ENCODE data around the gene RSRP1. TPM values are rescaled to one million over a fixed set of nuclear protein-coding genes. Genes with fewer than 3 reads are reported as not detected.

Gene RSRP1
- total and polyA plus RNA-seq, 2 donors (not counting 1 experiment from before 2014, with no cell fraction given) = 387 to 482 TPM

GRCh38 chr1:25253911-25254310, 6.7 kb upstream of the RSRP1 start:
- POLR2A ChIA-PET = no interaction called here
- H3K4me3 Mint-ChIP-seq = no peak overlapping the region
- CTCF ChIA-PET = no interaction called here
- H3K4me1 Mint-ChIP-seq = peaks cover 7% of the 10 kb centered on the region
- Histone ChIP-seq H4K20me1 (ENCODE audit: control insufficient read depth, insufficient read depth, low read length, poor library complexity, severe bottlenecking) (peaks cover 37% of the 10 kb centered on the region), H3K9ac (ENCODE audit: low read length) (no peak overlapping the region), H3K79me2 (ENCODE audit: control insufficient read depth, insufficient read depth, low read length) (peaks cover 47% of the 10 kb centered on the region), H3K27me3 (replicated peaks in 1 of 4; ENCODE audit: control extremely low read depth in 1 of 4, control insufficient read depth in 3 of 4, insufficient read depth in 4 of 4, low read length in 3 of 4) (no peaks in the 10 kb centered on the region), H3K36me3 (replicated peaks in 1 of 2; ENCODE audit: control extremely low read depth in 1 of 2, control insufficient read depth in 1 of 2, extremely low read depth in 1 of 2, insufficient read depth in 2 of 2, low read length in 1 of 2) (no peaks in the 10 kb centered on the region), H3K4me1 (ENCODE audit: control insufficient read depth in 2 of 2, insufficient read depth in 2 of 2, low read length in 2 of 2) (no peaks in the 10 kb centered on the region), H3K9me3 (ENCODE audit: control extremely low read depth in 1 of 3, control insufficient read depth in 2 of 3, insufficient read depth in 1 of 3, low read length in 2 of 3) (no peaks in the 10 kb centered on the region), H3K4me2 (replicated peaks; ENCODE audit: low read depth, low read length, poor library complexity, severe bottlenecking) (no peak overlapping the region), H3K4me3 (ENCODE audit: control extremely low read depth in 1 of 5, extremely low read depth in 1 of 5, insufficient read depth in 1 of 5, low read depth in 2 of 5, low read length in 4 of 5) (no peak overlapping the region), H3K27ac (ENCODE audit: low read length in 2 of 2) (no peak overlapping the region), H2AFZ (ENCODE audit: insufficient read depth, low read depth, low read length, poor library complexity, severe bottlenecking) (no peak overlapping the region)
- TF ChIP-seq EZH2 (IDR thresholded peaks at IDR 0.05; ENCODE audit: borderline replicate concordance, insufficient read depth, low read depth, low read length, poor library complexity, severe bottlenecking) (no peak), CTCF (IDR thresholded peaks at IDR 0.05) (no peak)
- H3K27ac Mint-ChIP-seq = no peak overlapping the region
- H3K27me3 Mint-ChIP-seq = no peaks in the 10 kb centered on the region
- peak; percentile 1 for DNase-seq
- no peaks in the 10 kb centered on the region for H3K9me3 Mint-ChIP-seq (ENCODE audit: insufficient read depth)
- 86% methylated on average over 1 of the region's 2 CpGs for WGBS (ENCODE audit: insufficient coverage)
- no peak for ATAC-seq (ENCODE audit: low read depth)
- intact Hi-C loops (cut with micrococcal nuclease) = no loop called here

GRCh38 chr1:25247829-25248754, 838 bp upstream of the RSRP1 start:
- peaks cover 7 to 33% of the 10 kb centered on the region in 2 experiments for H3K36me3 ChIP-seq (replicated peaks in 1 of 2; ENCODE audit: control extremely low read depth in 1 of 2, control insufficient read depth in 1 of 2, extremely low read depth in 1 of 2, insufficient read depth in 2 of 2, low read length in 1 of 2)
- ATAC-seq (ENCODE audit: low read depth) (peak; percentile 39), DNase-seq (peak; percentile 13)
- H3K9ac ChIP-seq (ENCODE audit: low read length) = peak overlapping the region; percentile 98
- CTCF ChIA-PET = interaction anchor here (1.0 to 1.3 kb wide), 2 partner anchors 9 to 16 kb away, joined by 3 to 10 read pairs; partner anchors contain the start of gene SYF2
- H3K27ac Mint-ChIP-seq = peak overlapping the region; percentile 100
- no peaks in the 10 kb centered on the region for H3K9me3 ChIP-seq (ENCODE audit: control extremely low read depth in 1 of 3, control insufficient read depth in 2 of 3, insufficient read depth in 1 of 3, low read length in 2 of 3)
- peaks cover 37% of the 10 kb centered on the region for H4K20me1 ChIP-seq (ENCODE audit: control insufficient read depth, insufficient read depth, low read length, poor library complexity, severe bottlenecking)
- POLR2A ChIA-PET = interaction anchor here (0.5 to 1.6 kb wide), 8 partner anchors 9 to 572 kb away, joined by 3 to 16 read pairs (median 6); partner anchors contain the start of genes MTFR1L, RUNX3 and SYF2
- H3K79me2 ChIP-seq (ENCODE audit: control insufficient read depth, insufficient read depth, low read length) = peaks cover 32% of the 10 kb centered on the region
- H3K4me1 Mint-ChIP-seq = peaks cover 43% of the 10 kb centered on the region
- H2AFZ ChIP-seq (ENCODE audit: insufficient read depth, low read depth, low read length, poor library complexity, severe bottlenecking) = peak overlapping the region; percentile 76
- intact Hi-C loops (cut with micrococcal nuclease) = loop anchor here (1.0 to 10.0 kb wide), 8 partner anchors 9 to 605 kb away; partner anchors contain the start of genes MAN1C1, MTFR1L, SRRM1 and SYF2
- H3K4me1 ChIP-seq (ENCODE audit: control insufficient read depth in 2 of 2, insufficient read depth in 2 of 2, low read length in 2 of 2) = peaks cover 25 to 26% of the 10 kb centered on the region in 2 donors
- 30% methylated on average over 18 of the region's 30 CpGs for WGBS (ENCODE audit: insufficient coverage)
- H3K4me3 Mint-ChIP-seq = peak overlapping the region; percentile 99
- no peaks in the 10 kb centered on the region for H3K9me3 Mint-ChIP-seq (ENCODE audit: insufficient read depth)
- peak overlapping the region; percentile 97 to 99 for H3K27ac ChIP-seq (ENCODE audit: low read length in 2 of 2)
- H3K27me3 Mint-ChIP-seq = no peaks in the 10 kb centered on the region
- peak overlapping the region; percentile 59 to 97 (median 95) for H3K4me3 ChIP-seq (ENCODE audit: control extremely low read depth in 1 of 5, extremely low read depth in 1 of 5, insufficient read depth in 1 of 5, low read depth in 2 of 5, low read length in 4 of 5)
- peak overlapping the region; percentile 82 for H3K4me2 ChIP-seq (replicated peaks; ENCODE audit: low read depth, low read length, poor library complexity, severe bottlenecking)
- TF ChIP-seq EZH2 (IDR thresholded peaks at IDR 0.05; ENCODE audit: borderline replicate concordance, insufficient read depth, low read depth, low read length, poor library complexity, severe bottlenecking) = no peak
- TF ChIP-seq CTCF (IDR thresholded peaks at IDR 0.05) = peak; percentile 20
- no peaks in the 10 kb centered on the region for H3K27me3 ChIP-seq (replicated peaks in 1 of 4; ENCODE audit: control extremely low read depth in 1 of 4, control insufficient read depth in 3 of 4, insufficient read depth in 4 of 4, low read length in 3 of 4)
